HG02943 (cell line): ENCODE results near the gene DET1.
"Not testable (repeated sequence)": the region's sequence is repeated elsewhere in the genome, so short reads cannot be mapped to it uniquely, and the experiment has no call there.

Experiments
- ATAC-seq: cut with Tn5 transposase; IDR thresholded peaks from one replicate; pipeline ENCODE4 v1.9.1; 2021; ENCODE audit warnings: mild to moderate bottlenecking, low read depth, moderate library complexity; ENCODE audit not compliant: unreplicated experiment

Gene DET1

DNA sequence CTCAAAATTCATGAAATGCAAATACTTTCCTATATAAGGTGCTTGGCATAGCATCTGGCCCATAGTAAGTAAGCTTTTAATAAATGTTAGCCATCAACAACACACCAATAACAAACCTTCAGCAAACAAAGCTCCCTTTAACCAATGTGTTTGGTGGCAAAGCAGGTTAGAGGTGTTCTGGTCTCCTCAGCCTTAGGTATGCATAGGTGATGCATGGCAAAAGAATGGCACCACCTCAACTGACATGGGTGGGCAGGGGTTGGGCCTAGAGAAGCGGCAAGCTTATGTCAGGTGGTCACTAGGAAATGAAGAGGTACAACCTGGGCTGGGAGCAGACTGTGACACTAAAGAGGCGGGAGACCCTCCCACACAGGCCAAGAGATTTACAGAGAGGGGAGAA, 40.8 kb downstream of the DET1 start:
- ATAC-seq, result no peak

DNA sequence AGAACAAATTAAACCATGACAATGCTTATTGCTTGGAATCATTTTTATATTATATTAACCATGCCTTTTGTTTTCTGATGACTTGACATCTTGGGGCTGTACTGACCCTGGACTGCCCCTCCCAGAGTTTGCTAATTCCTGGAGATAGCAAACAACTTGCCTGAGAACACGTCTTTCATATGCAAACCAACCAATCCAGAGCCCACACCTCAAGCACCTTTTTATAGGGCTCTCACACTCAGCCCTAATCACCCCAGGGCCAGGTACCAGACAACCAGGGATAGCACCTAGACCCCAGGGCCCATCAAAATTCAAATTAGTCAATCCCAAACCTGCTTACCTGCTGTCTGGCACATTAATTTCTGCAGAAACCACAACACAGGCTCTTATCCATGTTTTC, 42.0 kb downstream of the DET1 start:
- ATAC-seq, result no peak

GRCh38 chr15:88498996-88499395, 47.5 kb downstream of the DET1 start:
- no peak for ATAC-seq

GRCh38 chr15:88497109-88497765, 49.2 kb downstream of the DET1 start:
- no peak for ATAC-seq

- no peak for ATAC-seq
Measured at GRCh38 chr15:88493844-88494243, 52.6 kb downstream of the DET1 start.

DNA sequence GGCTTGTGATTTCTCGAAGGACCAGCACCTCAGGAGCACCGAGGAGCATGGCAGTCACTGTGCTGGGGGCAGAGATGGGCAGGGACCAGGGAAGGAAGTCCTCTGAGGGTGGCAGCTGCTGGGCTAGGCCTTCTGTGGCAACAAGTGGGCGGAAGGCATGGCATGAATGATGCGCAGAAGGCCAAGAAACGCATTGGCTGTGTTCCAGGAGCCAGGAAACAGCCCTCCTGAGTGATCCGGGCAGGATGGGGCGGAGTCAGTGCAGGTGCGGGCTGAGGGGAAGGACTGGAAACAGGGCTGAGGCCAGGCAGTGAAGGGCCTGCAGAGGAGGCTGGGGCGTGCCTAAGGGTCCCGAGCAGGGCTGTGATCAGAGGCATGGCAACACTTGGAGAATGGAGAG, 55.3 kb downstream of the DET1 start:
- ATAC-seq, result no peak

DNA sequence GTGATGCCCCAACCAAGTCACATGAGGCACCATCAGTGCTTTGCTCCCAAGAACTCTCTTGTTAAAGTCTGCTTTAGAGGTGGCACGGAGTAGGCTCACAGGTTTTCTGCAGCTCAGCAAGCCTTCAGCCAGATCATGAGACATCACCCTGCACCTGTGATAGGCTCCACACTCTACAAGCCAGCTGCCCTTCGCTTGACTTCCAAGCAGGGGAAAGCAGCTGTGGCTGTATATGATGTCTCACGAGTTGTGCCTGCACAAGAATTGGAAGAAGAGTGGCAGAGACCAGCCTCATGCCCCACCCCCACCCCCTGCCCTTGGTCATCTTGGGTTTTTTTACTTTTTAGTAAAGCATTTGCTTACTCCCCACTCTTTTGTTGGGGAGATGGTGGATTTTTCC, 56.4 kb downstream of the DET1 start:
- no peak for ATAC-seq

DNA sequence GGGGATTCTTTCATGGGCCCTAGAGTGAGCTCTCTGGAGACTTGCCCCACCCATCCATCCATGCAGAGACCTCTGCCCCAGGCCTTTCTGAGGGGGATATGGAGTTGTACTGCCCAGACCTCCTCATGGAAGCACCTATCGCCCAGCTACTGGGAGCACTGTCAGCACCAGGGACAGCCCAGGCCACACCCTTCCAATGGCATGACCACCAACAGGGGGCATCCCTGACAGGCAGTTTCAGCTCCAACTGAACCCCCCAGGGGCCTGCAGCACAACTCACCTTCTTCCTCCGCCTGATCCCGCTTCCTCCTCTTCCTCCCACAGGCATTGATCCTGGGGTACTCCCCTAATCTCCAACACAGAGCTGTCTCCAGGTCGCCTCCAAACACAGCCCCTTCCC, 57.2 kb downstream of the DET1 start:
- ATAC-seq, result no peak

DNA sequence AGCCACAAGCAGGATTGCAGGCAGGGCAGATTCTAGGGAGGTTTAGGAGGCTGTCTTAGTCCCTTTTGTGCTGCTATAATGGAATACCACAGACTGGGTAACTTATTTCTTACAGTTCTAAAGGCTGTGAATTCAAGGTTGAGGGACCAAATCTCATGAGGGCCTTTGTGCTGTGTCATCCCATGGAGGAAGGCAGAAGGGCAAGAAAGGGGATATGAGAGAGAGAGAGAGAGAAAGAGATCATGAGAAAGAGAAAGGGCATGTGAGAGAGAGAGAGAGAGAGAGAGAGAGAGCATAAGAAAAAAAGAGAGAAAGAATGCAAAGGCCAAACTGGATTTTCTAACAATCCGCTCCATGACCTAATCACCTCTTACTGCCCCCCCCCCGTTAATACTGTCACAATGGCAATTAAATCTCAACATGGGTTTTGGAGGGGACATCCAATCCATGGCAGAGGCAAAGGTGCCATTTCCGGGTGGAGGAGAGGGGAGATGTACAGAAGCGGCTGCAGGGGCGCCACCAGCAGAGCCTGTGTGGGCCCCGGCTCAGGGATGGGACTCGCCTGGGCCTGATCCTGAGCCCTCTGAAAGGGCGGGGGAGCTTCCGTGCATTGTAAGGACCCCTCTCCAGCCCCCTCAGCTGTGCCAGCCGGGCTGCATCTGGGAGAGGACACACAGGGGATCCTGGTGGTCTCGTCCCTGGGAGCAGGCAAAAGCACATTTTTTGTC, 58.5 kb downstream of the DET1 start:
- no peak for ATAC-seq

DNA sequence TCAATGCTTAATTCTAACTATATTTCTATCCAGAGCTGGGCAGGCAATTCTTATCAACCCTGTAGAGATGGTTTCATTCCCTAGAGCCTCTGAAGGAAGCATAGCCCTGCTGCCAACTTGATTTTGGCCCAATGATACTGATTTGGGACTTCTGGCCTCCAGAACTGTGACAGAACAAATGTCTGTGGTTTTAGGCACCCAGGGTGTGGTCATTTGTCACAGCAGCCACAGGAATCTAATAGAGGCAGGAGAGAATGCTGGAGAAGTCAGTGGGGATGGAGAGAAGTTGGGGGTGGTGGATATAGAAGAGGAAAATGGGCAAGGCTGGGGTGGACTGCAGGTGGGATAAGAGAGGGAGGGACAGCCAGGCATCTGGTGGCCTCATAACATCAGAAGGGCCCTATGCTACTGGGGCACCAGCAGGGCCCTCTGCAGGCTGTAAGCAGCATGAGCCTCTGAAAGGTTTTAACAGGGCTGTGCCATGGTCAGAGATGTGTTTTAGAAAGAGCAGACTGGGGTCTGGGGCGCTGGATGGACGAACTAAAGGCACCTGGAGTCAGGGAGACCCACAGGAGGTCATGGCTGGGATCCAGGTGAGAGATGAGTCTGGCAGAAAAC, 59.2 kb downstream of the DET1 start:
- ATAC-seq, result no peak

DNA sequence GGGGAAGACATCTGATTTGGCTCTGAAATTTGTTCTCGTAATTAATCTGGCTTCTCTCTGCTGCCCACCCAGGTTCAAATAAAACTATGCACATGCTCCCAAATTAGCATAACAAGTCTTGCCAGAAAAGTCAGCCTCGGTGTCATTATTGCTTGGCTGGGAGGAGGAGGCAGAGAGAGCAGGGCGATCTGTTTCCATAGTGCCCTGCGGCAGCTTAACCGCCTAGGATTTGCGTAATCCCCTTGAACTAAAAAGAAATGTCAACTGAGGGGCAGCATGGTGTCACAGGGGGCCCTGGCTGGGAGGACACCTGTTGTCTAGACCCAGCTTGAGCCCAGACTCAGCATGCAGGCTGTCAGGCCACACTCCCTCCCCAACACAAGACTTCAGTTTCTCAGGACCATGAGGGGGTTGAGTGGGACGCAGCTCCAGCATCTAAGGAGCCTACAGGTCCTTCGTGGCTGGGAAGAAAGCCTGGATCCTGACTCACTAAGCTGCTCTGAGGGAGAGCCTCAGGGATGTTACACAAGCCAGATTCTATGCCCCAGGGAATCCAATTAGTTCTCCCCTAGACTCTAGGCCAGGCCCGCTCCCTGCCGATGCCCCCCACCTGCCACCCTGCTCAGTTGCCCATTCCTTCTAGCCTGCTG, 61.7 kb downstream of the DET1 start:
- ATAC-seq, result no peak

DNA sequence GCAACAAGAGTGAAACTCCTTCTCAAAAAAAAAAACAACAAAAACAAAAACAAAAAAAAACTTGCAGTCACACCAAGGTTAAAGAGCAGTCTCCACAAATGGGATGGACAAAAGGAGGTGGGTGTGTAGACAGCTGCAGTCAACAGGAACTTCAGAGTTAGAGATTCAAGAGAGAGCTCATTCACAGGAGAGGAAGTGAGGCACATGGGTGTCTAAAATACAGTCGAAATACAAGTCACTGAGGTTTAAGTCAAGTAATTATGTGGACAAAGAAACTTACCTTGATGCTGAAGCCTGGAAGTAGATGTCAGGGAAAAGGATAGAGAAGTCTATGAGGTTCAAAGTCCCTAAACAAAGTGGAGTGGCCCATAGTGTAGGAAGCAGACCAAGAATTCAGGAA, 64.2 kb downstream of the DET1 start:
- no peak for ATAC-seq

DNA sequence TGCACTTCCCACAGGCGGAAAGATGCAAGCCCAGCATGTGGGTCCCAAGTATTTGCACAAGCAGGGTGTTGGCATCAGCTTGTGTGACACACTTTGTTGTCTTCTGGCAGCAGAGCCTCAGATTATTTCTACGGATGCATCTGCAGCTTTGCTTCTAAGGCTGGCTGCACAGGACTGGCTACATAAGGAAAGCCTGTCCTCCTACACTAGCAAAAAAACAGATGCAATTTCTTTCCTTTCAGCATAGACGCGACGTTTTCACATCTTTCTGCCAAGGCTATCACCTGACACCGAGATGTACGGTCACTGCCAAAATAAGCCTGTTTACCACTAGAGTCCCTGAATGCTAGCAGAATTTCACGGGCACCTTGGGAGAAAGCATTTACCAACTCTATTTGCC, 65.5 kb downstream of the DET1 start:
- no peak for ATAC-seq

- ATAC-seq, result no peak
Measured at GRCh38 chr15:88479169-88479568, 67.3 kb downstream of the DET1 start.

- ATAC-seq, result no peak
Measured at GRCh38 chr15:88477904-88478303, 68.6 kb downstream of the DET1 start.

- no peak for ATAC-seq
Measured at GRCh38 chr15:88477126-88477525, 69.4 kb downstream of the DET1 start.

GRCh38 chr15:88476635-88477060, 69.8 kb downstream of the DET1 start:
- ATAC-seq, result no peak

DNA sequence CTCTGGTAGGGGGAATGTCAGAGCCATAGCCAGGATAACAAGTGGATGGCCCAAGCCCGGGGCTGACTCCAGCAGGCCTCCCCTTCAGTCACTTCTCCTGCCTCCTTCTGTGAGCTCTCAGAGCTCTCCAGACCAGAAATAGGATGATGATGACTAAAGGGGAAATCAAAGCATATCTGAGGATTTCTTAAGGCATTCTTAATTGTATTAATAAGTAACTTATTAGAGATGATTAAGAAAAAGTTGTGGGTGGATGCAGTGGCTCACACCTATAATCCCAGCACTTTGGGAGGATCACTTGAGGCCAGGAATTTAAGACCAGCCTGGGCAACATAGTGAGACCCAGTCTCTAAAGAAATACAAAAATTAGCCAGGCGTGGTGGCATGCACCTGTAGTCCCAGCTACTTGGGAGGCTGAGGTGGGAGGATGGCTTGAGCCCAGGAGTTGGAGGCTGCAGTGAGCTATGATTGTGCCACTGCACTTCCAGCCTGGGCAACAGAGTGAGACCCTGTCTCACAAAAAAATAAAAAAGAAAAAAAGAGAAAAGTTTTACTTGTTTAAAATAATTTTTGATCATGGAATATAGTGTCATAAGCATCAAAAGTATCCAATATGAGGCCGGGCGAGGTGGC, 72.7 kb downstream of the DET1 start:
- not testable (repeated sequence) for ATAC-seq

DNA sequence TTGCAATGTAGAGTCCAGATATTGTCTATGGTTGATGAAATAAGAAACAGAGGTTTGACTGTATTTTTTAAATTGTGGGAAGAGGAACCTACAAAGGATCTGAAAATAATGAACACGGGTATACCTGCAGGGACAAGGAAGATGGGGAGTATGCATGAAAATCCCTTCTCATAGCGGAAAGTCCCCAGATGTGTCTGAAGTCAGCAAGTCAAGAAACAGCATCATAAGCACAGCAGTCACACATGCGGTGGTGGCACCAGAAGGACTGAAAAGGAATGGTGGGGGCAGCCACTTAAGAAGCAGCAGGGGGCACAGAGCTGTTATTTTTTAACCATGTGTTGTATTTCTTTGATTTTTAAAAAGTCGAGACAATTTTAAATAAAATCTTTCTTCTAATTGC, 74.3 kb downstream of the DET1 start:
- ATAC-seq, result no peak

DNA sequence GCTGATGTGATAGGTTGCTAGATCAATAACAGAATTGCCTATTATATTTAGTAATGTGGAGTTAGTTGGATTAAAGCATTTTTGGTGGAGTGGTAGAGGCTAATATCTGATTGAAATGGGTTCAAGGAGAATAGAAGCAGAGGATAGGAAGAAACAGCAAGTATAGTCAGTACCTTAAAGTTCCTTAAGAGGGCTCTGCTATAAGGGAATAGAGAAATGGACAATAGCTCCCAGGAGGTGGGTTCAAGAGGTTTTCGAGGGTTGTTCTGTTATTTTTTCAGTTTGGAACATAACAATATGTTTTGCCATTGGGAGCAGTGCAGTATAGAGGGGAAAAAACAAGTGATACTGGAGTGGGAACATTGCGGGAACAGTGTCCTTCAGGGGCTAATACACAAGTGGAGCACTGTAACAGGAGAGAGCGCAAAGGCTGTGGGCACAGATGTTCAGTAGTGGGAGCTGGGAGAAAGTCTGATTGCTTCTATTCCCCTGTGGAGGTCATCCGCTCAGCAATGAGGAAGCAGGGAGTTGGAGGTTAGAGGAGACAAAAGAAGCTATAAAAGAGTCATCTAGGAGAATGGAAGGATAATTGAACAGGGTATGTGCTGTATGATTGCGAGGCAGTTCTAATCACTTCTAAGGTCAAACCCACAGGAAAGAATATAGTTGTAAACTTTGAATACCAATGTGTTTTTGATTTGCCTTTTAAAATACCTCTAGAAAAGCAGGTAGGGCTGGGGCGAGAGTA, 75.7 kb downstream of the DET1 start:
- ATAC-seq, result no peak
